ENCODE data around the gene ATOH1.

GRCh38 chr4:93802045-93802444 is 26.5 kb upstream of the ATOH1 start:
- no peak for TF ChIP-seq POLR2A (IDR thresholded peaks at IDR 0.05; ENCODE audit: low read length)
- TF ChIP-seq GATA1 (IDR thresholded peaks at IDR 0.05; ENCODE audit: low read depth, low read length), result no peak
